CD4-positive, alpha-beta T cell treated with Interleukin-15 for 1 hour (primary cell): ENCODE measurements around the gene IP6K1.
"Not testable (repeated sequence)": the region's sequence is repeated elsewhere in the genome, so short reads cannot be mapped to it uniquely, and the experiment has no call there.

Source experiments
- DNase-seq: peaks from one replicate; pipeline ENCODE4 v3.0.0-alpha.2; 2020

The IP6K1 gene

DNA sequence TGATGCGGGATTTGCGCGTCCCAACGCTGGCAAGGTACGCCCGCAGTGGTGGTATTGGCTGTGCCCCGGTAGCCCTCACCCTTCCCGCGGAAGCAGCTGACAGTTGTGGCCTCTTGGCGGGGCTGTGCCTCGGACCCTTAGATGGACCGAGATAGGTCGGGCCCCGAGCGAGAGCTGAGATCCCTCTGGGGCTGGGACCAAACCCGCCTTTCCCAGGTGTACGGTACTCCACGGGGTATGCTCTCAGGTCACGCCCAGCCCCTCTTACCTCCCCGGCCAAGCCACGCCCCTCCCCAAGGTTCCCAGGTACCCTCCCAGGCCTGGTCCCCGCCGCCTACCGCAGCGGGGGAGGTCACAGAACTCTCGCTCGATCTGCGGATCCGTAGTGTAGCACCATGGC is 100.0 kb downstream of the IP6K1 start:
- peak; percentile 42 for DNase-seq

- not testable (repeated sequence) for DNase-seq
Observed at GRCh38 chr3:49685846-49686245, 100.5 kb downstream of the IP6K1 start.

DNA sequence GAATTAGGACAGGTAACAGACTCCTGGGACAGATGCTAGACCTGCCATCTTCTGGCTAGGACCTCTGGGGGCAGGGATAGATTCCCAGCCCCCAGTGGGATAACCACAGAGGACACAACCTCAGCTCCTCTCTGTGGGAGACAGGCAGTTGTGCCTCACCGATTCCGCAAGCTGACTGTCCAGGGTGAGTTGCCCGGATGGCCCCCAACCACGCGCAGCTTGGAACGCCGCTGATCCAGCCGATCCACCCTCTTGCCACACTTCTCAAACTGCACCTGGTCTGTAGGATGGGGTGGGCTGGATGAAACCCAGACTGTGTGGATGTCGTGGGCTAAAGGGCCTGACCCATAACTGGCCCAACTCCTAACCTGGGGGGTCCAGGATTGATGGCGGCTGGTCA is 101.2 kb downstream of the IP6K1 start:
- not testable (repeated sequence) for DNase-seq

DNA sequence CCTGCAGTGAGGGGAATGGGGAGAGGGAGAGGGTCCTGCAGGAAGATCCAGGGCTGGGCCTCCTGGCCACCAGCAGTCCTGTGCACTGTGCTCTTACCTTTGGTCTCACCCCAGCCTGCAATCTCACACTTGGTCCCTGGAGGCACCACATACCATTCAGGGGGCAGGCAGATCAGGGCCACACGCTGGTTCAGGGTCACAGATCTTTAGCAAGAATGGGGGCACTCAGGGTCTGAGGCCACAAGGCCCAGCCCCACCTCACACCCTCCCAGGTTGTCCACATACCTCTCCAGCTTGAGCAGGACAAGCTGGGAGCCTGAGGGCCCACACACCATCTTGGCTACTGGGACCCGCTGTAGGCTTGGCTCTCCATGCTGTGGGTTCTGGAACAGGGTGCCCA is 101.9 kb downstream of the IP6K1 start:
- not testable (repeated sequence) for DNase-seq

- DNase-seq, result no peak
Observed at GRCh38 chr3:49683162-49683561, 103.2 kb downstream of the IP6K1 start.

- no peak for DNase-seq
Observed at GRCh38 chr3:49681543-49681942, 104.8 kb downstream of the IP6K1 start.

DNA sequence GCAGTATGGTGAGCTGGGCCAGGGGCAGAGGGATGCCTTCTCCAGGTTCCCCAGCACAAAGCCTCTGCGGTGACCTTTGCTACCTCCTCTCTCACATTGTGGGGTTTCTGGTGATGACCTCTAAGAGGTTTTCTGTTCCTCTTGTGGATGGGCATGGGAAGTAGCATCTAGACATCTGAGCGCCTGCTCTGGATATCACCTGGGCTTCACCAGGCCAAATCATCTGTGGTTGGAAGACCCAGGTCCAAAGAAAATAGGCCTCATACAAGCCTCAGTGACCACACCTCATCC is 105.2 kb downstream of the IP6K1 start:
- no peak for DNase-seq

DNA sequence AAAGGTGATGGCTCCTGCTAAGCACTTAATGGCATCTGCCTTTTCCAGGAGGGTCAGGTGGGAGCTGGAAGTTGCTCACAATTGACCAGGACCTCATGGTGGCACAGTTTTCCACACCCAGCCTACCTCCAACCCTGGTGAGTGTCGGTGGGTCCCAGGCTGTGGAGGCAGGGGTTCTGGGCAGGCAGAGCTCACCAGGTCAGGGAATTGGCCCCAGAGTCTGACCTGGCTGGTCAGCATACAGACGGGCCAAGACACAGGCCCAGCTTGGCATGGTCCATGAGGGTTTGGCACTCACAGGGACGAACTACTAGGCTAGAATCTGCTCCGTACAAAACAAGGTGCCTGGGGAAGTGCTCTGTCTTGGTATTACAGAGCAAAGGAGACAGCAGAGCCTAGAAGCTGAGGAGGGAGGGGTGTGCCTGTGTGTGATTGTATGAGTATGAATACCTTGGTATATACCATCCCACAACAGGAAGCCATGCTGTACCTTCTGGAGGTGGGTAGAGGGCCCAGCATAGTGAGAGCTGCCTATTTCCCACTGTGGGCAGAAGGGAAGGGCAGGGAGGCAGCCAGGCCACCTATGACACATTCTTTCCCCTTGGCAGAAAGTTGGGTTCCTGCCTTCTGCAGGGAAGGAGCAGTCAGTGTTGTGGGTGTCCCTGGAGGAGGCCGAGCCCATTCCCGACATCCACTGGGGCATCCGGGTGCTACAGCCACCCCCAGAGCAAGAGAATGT is 105.7 kb downstream of the IP6K1 start:
- no peak for DNase-seq

DNA sequence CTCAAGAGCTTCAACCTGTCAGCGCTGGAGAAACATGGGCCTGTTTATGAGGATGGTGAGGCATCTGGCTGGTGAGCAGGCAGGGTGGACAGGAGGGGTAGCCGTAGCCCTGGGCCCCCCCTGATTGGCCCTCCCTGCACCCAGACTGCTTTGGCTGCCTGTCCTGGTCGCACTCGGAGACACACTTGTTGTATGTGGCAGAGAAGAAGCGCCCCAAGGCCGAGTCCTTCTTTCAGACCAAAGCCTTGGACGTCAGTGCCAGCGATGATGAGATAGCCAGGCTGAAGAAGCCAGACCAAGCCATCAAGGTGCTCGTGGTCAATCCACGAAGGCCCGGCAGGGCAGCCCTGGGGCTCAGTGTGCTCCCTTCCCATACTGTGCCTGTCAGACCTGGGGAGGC is 110.4 kb downstream of the IP6K1 start:
- no peak for DNase-seq

DNA sequence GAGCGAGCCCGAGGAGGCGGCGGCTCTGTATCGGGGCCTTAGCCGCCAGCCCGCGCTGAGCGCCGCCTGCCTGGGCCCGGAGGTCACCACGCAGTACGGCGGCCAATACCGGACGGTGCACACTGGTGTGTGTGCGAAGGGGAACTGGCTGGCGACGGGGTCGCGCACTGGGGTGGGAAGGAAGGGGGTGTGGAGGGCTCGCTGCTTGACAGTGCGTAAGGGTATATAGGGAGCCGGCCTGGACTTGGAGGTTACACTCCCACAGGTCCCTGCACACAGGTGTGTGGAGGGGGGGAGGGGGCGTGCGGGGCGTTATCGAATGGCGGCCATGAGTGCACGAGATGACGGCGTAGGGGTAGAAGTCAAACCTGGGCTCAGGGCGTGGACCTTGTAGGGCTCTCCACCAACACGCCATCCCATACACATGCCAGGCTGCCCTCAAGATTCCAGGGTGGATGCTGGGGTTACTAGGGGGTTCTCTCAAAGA is 111.8 kb downstream of the IP6K1 start:
- no peak for DNase-seq
